ENCODE data around the gene KRTAP10-1. TPM values are rescaled to one million over a fixed set of nuclear protein-coding genes. Genes with fewer than 3 reads are reported as not detected.

The KRTAP10-1 gene
- total RNA-seq, 1 donor from 2014 or later = not detected

DNA sequence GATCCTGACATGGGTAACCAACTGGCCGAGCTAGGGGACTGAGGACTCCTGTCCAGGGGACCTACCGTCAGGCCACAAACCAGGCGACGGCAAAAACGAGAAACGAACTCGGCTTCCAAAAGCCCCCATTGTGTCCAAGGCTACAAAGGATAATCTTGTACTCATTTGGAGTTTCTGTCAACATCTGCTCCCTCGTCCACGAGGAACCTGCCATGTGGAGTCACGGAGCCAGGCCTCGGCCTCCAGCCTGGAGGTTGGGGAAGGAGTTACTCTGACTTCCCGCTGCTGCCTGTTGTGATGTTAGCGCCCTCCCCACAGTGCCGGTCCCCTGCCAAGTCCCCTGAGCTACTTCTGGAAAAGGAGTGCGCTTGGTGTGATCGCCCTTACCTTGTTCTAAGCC is 7.3 kb downstream of the KRTAP10-1 start:
- no peak overlapping the region for H3K4me2 ChIP-seq
- Mint-ChIP-seq H3K4me1 (peaks cover 3% of the 10 kb centered on the region), H3K27me3 (ENCODE audit: insufficient read depth, low read depth) (peaks cover 18% of the 10 kb centered on the region), H3K4me3 (no peak overlapping the region), H3K36me3 (no peaks in the 10 kb centered on the region), H3K27ac (no peak overlapping the region), H3K9me3 (no peaks in the 10 kb centered on the region)
- H3K4me1 ChIP-seq = no peaks in the 10 kb centered on the region
- no peaks in the 10 kb centered on the region for H3F3A ChIP-seq (ENCODE audit: low read depth)
- H3K9me3 ChIP-seq (ENCODE audit: low read depth) = no peaks in the 10 kb centered on the region
- no peak overlapping the region for H3K9ac ChIP-seq
- no peaks in the 10 kb centered on the region for H4K20me1 ChIP-seq (ENCODE audit: low read depth)
- no peaks in the 10 kb centered on the region for H3K79me2 ChIP-seq (ENCODE audit: low read depth)
- H3K36me3 ChIP-seq = no peaks in the 10 kb centered on the region
- no peak overlapping the region for H2AFZ ChIP-seq (replicated peaks)
- H3K27me3 ChIP-seq = no peaks in the 10 kb centered on the region
- no peak overlapping the region for H3K4me3 ChIP-seq
- TF ChIP-seq, protein P1, sequence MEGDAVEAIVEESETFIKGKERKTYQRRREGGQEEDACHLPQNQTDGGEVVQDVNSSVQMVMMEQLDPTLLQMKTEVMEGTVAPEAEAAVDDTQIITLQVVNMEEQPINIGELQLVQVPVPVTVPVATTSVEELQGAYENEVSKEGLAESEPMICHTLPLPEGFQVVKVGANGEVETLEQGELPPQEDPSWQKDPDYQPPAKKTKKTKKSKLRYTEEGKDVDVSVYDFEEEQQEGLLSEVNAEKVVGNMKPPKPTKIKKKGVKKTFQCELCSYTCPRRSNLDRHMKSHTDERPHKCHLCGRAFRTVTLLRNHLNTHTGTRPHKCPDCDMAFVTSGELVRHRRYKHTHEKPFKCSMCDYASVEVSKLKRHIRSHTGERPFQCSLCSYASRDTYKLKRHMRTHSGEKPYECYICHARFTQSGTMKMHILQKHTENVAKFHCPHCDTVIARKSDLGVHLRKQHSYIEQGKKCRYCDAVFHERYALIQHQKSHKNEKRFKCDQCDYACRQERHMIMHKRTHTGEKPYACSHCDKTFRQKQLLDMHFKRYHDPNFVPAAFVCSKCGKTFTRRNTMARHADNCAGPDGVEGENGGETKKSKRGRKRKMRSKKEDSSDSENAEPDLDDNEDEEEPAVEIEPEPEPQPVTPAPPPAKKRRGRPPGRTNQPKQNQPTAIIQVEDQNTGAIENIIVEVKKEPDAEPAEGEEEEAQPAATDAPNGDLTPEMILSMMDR (IDR thresholded peaks at IDR 0.05) = no peak
- TF ChIP-seq EZH2 (IDR thresholded peaks at IDR 0.05) = no peak
- TF ChIP-seq EZH2phosphoT487 (IDR thresholded peaks at IDR 0.05) = no peak
- no peak for DNase-seq (ENCODE audit: low spot score)
- no peak overlapping the region for H3K27ac ChIP-seq

DNA sequence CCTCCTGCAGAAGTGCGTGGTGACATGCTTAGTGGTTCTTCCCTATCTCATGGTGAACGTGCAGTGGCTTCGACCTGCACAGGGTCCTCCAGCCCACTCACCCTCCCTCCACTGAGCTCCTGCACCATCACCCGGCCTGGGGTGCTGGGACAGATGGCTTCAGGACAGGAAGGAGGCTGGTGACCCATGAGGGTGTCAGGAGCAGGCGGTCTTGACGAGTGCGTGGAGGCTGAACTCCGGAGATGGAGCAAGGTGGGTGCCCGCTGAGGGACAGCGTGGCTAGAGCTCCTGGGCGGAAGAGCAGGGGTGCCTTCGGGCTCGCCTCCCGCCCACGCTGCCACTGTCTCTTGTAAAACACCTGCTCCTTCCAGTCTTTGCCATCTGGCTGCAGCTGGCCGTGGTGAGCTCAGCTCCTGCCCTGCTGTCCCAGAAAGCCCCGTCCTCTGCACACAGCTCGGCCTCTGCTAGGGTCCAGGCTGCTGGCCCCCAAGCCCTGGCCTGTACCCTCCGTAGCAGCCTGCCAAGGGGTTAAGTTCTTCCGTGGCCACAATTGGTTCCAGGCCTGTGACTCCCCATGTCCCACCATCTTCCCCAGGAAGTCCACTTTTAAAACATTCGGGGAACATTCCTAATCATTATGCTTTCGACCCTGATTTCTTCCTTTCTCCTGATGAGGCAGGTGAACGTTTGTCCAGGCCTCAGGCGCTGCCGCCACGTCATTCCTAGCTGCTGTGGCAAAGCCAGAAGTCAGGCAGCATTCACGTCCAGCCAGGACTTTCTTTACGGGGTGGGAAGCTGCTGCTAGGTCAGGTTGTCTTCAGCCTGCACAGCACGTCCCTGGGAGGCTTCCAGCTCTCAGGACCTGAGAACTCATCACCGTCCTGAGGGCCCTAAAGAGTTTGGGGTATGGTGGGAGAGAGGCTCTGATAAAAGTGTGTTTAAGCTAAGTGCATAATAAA is 8.1 kb downstream of the KRTAP10-1 start:
- Mint-ChIP-seq H3K27me3 (ENCODE audit: insufficient read depth, low read depth) (peaks cover 18% of the 10 kb centered on the region), H3K27ac (peak overlapping the region; percentile 42), H3K9me3 (no peaks in the 10 kb centered on the region), H3K36me3 (no peaks in the 10 kb centered on the region), H3K4me1 (peaks cover 3% of the 10 kb centered on the region), H3K4me3 (no peak overlapping the region)
- no peaks in the 10 kb centered on the region for H3K9me3 ChIP-seq (ENCODE audit: low read depth)
- no peaks in the 10 kb centered on the region for H4K20me1 ChIP-seq (ENCODE audit: low read depth)
- no peak overlapping the region for H3K4me3 ChIP-seq
- H3K36me3 ChIP-seq = no peaks in the 10 kb centered on the region
- H3K27me3 ChIP-seq = no peaks in the 10 kb centered on the region
- H3F3A ChIP-seq (ENCODE audit: low read depth) = no peaks in the 10 kb centered on the region
- no peak overlapping the region for H3K9ac ChIP-seq
- TF ChIP-seq EZH2 (IDR thresholded peaks at IDR 0.05) = no peak
- TF ChIP-seq, protein P1 (IDR thresholded peaks at IDR 0.05) = no peak
- TF ChIP-seq EZH2phosphoT487 (IDR thresholded peaks at IDR 0.05) = no peak
- H3K4me2 ChIP-seq = no peak overlapping the region
- no peaks in the 10 kb centered on the region for H3K79me2 ChIP-seq (ENCODE audit: low read depth)
- no peak overlapping the region for H2AFZ ChIP-seq (replicated peaks)
- no peak overlapping the region for H3K27ac ChIP-seq
- DNase-seq (ENCODE audit: low spot score) = no peak
- no peaks in the 10 kb centered on the region for H3K4me1 ChIP-seq

DNA sequence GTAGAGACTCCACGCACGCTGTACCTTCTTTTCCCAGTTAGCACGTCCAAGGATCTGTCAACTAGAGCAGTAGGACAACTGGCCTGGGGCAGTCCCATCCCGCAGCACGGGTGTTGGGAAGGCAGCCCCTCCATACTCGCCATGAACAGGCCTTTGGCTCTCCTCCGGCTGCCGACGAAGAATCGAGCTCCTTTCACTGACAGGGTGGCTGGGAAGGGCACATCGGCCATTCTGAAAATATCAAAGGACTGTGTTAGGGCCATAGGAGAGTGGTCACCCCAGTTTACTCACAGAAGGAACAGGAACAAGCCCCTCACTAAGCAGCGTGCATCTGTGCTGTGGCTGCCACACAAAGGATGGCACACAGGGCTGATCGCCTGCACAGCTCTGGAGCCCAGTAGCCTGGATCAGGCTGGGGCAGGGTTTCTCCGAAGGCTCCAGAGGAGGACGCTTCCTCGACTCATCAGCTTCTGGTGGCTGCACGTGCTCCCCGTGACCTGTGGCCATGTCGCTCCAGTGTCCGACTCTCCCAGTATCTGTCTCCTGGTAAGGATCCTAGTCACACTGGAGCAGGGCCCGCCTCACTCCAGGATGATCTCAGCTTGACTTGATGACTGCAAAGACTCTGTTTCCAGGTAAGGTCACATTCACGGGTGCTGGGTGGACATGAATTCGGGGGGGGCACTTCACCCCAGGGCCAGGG is 8.9 kb downstream of the KRTAP10-1 start:
- H3K27me3 ChIP-seq = no peaks in the 10 kb centered on the region
- H4K20me1 ChIP-seq (ENCODE audit: low read depth) = no peaks in the 10 kb centered on the region
- Mint-ChIP-seq H3K4me1 (peaks cover 3% of the 10 kb centered on the region), H3K4me3 (no peak overlapping the region), H3K36me3 (no peaks in the 10 kb centered on the region), H3K27me3 (ENCODE audit: insufficient read depth, low read depth) (peaks cover 18% of the 10 kb centered on the region), H3K9me3 (no peaks in the 10 kb centered on the region), H3K27ac (peak overlapping the region; percentile 25)
- H3K9me3 ChIP-seq (ENCODE audit: low read depth) = no peaks in the 10 kb centered on the region
- TF ChIP-seq EZH2 (IDR thresholded peaks at IDR 0.05) = no peak
- TF ChIP-seq EZH2phosphoT487 (IDR thresholded peaks at IDR 0.05) = no peak
- TF ChIP-seq, protein P1 (IDR thresholded peaks at IDR 0.05) = no peak
- H2AFZ ChIP-seq (replicated peaks) = no peak overlapping the region
- no peak overlapping the region for H3K4me2 ChIP-seq
- H3K9ac ChIP-seq = no peak overlapping the region
- H3K79me2 ChIP-seq (ENCODE audit: low read depth) = no peaks in the 10 kb centered on the region
- H3K4me3 ChIP-seq = no peak overlapping the region
- no peaks in the 10 kb centered on the region for H3K4me1 ChIP-seq
- no peaks in the 10 kb centered on the region for H3F3A ChIP-seq (ENCODE audit: low read depth)
- H3K27ac ChIP-seq = no peak overlapping the region
- DNase-seq (ENCODE audit: low spot score) = no peak
- no peaks in the 10 kb centered on the region for H3K36me3 ChIP-seq

Data from neural progenitor cell (in vitro differentiated cells).